ENCODE data around the gene PI3. TPM values are rescaled to one million over a fixed set of nuclear protein-coding genes. Genes with fewer than 3 reads are reported as not detected.

Gene PI3
- total RNA-seq, 1 experiment from 2014 or later: 3.7 TPM

GRCh38 chr20:45211569-45212474 is 37.1 kb downstream of the PI3 start:
- no peak overlapping the region for H3K27ac Mint-ChIP-seq (ENCODE audit: unreplicated experiment)
- Histone ChIP-seq H3K9me3 (no peaks in the 10 kb centered on the region), H3K36me3 (ENCODE audit: control insufficient read depth, insufficient read depth, low read length) (no peaks in the 10 kb centered on the region), H3K4me1 (no peaks in the 10 kb centered on the region), H3K27me3 (replicated peaks; ENCODE audit: control insufficient read depth, insufficient read depth, low read length) (no peaks in the 10 kb centered on the region), H3K4me3 (ENCODE audit: low read depth, low read length) (no peak overlapping the region)
- H3K4me1 Mint-ChIP-seq (ENCODE audit: low read depth, unreplicated experiment): no peaks in the 10 kb centered on the region
- CTCF ChIA-PET: no interaction called here
- no peak overlapping the region for H3K4me3 Mint-ChIP-seq (ENCODE audit: unreplicated experiment)
- H3K36me3 Mint-ChIP-seq (ENCODE audit: insufficient read depth, unreplicated experiment): no peaks in the 10 kb centered on the region
- no TSS peak for BruUV-seq (replicated peaks)
- H3K9me3 Mint-ChIP-seq (ENCODE audit: unreplicated experiment): no peaks in the 10 kb centered on the region
- POLR2A ChIA-PET: no interaction called here
- peaks cover 33% of the 10 kb centered on the region for H3K27me3 Mint-ChIP-seq (ENCODE audit: insufficient read depth, unreplicated experiment)
- no peak for DNase-seq
- intact Hi-C loops (cut with micrococcal nuclease; ENCODE audit: unreplicated experiment): no loop called here
- TF ChIP-seq CTCF (IDR thresholded peaks at IDR 0.05; ENCODE audit: insufficient read depth in 1 of 2, low read depth in 1 of 2, low read length in 1 of 2, severe bottlenecking in 1 of 2, unreplicated experiment in 1 of 2): no peak

GRCh38 chr20:45212836-45213235 is 38.1 kb downstream of the PI3 start:
- no peaks in the 10 kb centered on the region for H3K9me3 Mint-ChIP-seq (ENCODE audit: unreplicated experiment)
- H3K4me3 ChIP-seq (ENCODE audit: low read depth, low read length): no peak overlapping the region
- no peaks in the 10 kb centered on the region for H3K9me3 ChIP-seq
- no peak for TF ChIP-seq CTCF (IDR thresholded peaks at IDR 0.05; ENCODE audit: insufficient read depth in 1 of 2, low read depth in 1 of 2, low read length in 1 of 2, severe bottlenecking in 1 of 2, unreplicated experiment in 1 of 2)
- no peaks in the 10 kb centered on the region for H3K4me1 Mint-ChIP-seq (ENCODE audit: low read depth, unreplicated experiment)
- no TSS peak for BruUV-seq (replicated peaks)
- no peaks in the 10 kb centered on the region for H3K36me3 Mint-ChIP-seq (ENCODE audit: insufficient read depth, unreplicated experiment)
- no peak overlapping the region for H3K27ac Mint-ChIP-seq (ENCODE audit: unreplicated experiment)
- H3K4me3 Mint-ChIP-seq (ENCODE audit: unreplicated experiment): no peak overlapping the region
- intact Hi-C loops (cut with micrococcal nuclease; ENCODE audit: unreplicated experiment): no loop called here
- DNase-seq: no peak
- POLR2A ChIA-PET: no interaction called here
- no peaks in the 10 kb centered on the region for H3K27me3 ChIP-seq (replicated peaks; ENCODE audit: control insufficient read depth, insufficient read depth, low read length)
- H3K4me1 ChIP-seq: no peaks in the 10 kb centered on the region
- H3K36me3 ChIP-seq (ENCODE audit: control insufficient read depth, insufficient read depth, low read length): no peaks in the 10 kb centered on the region
- CTCF ChIA-PET: no interaction called here
- peaks cover 30% of the 10 kb centered on the region for H3K27me3 Mint-ChIP-seq (ENCODE audit: insufficient read depth, unreplicated experiment)

GRCh38 chr20:45218124-45218523 is 43.4 kb downstream of the PI3 start:
- Histone ChIP-seq H3K27me3 (replicated peaks; ENCODE audit: control insufficient read depth, insufficient read depth, low read length) (no peaks in the 10 kb centered on the region; the same call in 1 of the 2 replicates), H3K4me1 (0 out of 2 replicates have a peak, but pooled peaks cover 6% of the 10 kb centered on the region), H3K4me3 (ENCODE audit: low read depth, low read length) (no peak overlapping the region), H3K36me3 (ENCODE audit: control insufficient read depth, insufficient read depth, low read length) (no peaks in the 10 kb centered on the region), H3K9me3 (no peaks in the 10 kb centered on the region)
- CTCF ChIA-PET: no interaction called here
- intact Hi-C loops (cut with micrococcal nuclease; ENCODE audit: unreplicated experiment): no loop called here
- Mint-ChIP-seq H3K27me3 (ENCODE audit: insufficient read depth, unreplicated experiment) (peaks cover 36% of the 10 kb centered on the region), H3K36me3 (ENCODE audit: insufficient read depth, unreplicated experiment) (no peaks in the 10 kb centered on the region), H3K27ac (ENCODE audit: unreplicated experiment) (no peak overlapping the region), H3K4me3 (ENCODE audit: unreplicated experiment) (no peak overlapping the region), H3K4me1 (ENCODE audit: low read depth, unreplicated experiment) (no peaks in the 10 kb centered on the region), H3K9me3 (ENCODE audit: unreplicated experiment) (no peaks in the 10 kb centered on the region)
- TF ChIP-seq CTCF (IDR thresholded peaks at IDR 0.05; ENCODE audit: insufficient read depth in 1 of 2, low read depth in 1 of 2, low read length in 1 of 2, severe bottlenecking in 1 of 2, unreplicated experiment in 1 of 2): no peak
- POLR2A ChIA-PET: no interaction called here
- DNase-seq: no peak
- BruUV-seq (replicated peaks): no TSS peak
